ENCODE results near the gene SLC35F3. TPM values are rescaled to one million over a fixed set of nuclear protein-coding genes. Genes with fewer than 3 reads are reported as not detected.

Gene SLC35F3
- total RNA-seq, 6 experiments from 2014 or later: 0.26 to 0.58 (median 0.46) TPM

- TF ChIP-seq CTCF (IDR thresholded peaks at IDR 0.05): no peak
- H3K9me3 Mint-ChIP-seq: peaks cover 19% of the 10 kb centered on the region; the same call in 1 of the 2 replicates
- no peaks in the 10 kb centered on the region for H3K4me1 Mint-ChIP-seq (ENCODE audit: low read depth)
- no peaks in the 10 kb centered on the region for H3K36me3 Mint-ChIP-seq (ENCODE audit: low read depth)
- no peak overlapping the region for H3K27ac Mint-ChIP-seq
- no peak overlapping the region for H3K4me3 Mint-ChIP-seq
- no peak for DNase-seq
- H3K27me3 Mint-ChIP-seq (ENCODE audit: insufficient read depth): peaks cover 1% of the 10 kb centered on the region
These were observed 295.1 kb downstream of the SLC35F3 start for GRCh38 chr1:234199476-234200127.

DNA sequence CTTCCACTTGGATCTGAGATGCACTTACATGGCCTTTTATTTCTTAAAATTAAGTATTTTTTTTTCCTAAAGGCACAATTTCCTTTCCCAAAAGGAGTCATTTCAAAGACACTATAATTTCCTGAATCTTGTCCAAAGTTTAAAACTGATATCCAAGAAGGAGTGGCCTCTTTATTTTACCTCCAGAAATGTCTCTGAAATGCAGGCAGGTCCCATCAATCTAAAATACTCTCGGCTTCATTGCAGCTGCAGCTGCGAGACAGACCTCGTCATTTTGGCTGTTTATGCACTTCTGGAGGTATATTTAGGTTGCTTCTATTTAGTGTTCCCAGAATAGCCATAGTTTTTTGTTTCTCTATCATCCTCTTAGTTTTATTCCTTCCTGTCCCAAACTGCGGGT lies 296.1 kb downstream of the SLC35F3 start:
- no peak overlapping the region for H3K27ac Mint-ChIP-seq
- H3K4me3 Mint-ChIP-seq: no peak overlapping the region
- no peak for DNase-seq
- H3K36me3 Mint-ChIP-seq (ENCODE audit: low read depth): no peaks in the 10 kb centered on the region
- H3K4me1 Mint-ChIP-seq (ENCODE audit: low read depth): no peaks in the 10 kb centered on the region
- H3K9me3 Mint-ChIP-seq: peaks cover 15% of the 10 kb centered on the region; the same call in 1 of the 2 replicates
- H3K27me3 Mint-ChIP-seq (ENCODE audit: insufficient read depth): no peaks in the 10 kb centered on the region; the same call in 1 of the 2 replicates
- no peak for TF ChIP-seq CTCF (IDR thresholded peaks at IDR 0.05)

- DNase-seq: no peak
- H3K4me3 Mint-ChIP-seq: no peak overlapping the region
- 0 out of 2 replicates have a peak, but pooled peaks cover 5% of the 10 kb centered on the region for H3K36me3 Mint-ChIP-seq (ENCODE audit: low read depth)
- peaks cover 1% of the 10 kb centered on the region for H3K27me3 Mint-ChIP-seq (ENCODE audit: insufficient read depth)
- peaks cover 1% of the 10 kb centered on the region; the same call in 1 of the 2 replicates for H3K4me1 Mint-ChIP-seq (ENCODE audit: low read depth)
- H3K9me3 Mint-ChIP-seq: peaks cover 18% of the 10 kb centered on the region; the same call in 1 of the 2 replicates
- TF ChIP-seq CTCF (IDR thresholded peaks at IDR 0.05): no peak
- H3K27ac Mint-ChIP-seq: no peak overlapping the region
These were observed 297.1 kb downstream of the SLC35F3 start for GRCh38 chr1:234201600-234201999.

DNA sequence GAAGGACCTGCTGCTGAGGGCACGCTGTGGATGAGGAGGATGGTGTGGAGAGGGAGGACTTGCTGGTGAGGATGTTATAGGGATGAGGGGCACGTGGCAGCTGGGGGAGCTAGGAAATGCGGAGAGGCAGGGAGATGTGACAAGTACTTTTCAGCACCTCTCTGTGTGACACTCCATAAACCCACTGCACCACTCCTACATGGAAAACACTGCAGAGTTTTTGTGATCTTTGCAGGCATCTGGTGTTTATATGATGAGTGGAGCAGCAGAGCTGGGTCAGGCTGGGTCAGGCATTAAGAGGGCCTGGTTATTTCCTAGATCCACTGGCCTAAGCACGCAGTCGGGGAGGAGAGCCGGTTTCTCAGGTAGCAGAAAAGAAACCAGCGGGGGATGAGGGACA lies 301.5 kb downstream of the SLC35F3 start:
- peaks cover 8% of the 10 kb centered on the region; the same call in 1 of the 2 replicates for H3K4me1 Mint-ChIP-seq (ENCODE audit: low read depth)
- no peak for TF ChIP-seq CTCF (IDR thresholded peaks at IDR 0.05)
- peaks cover 3% of the 10 kb centered on the region for H3K27me3 Mint-ChIP-seq (ENCODE audit: insufficient read depth)
- peaks cover 10% of the 10 kb centered on the region; the same call in 1 of the 2 replicates for H3K36me3 Mint-ChIP-seq (ENCODE audit: low read depth)
- H3K4me3 Mint-ChIP-seq: no peak overlapping the region
- DNase-seq: no peak
- no peak overlapping the region for H3K27ac Mint-ChIP-seq
- peaks cover 16% of the 10 kb centered on the region; the same call in 1 of the 2 replicates for H3K9me3 Mint-ChIP-seq

DNA sequence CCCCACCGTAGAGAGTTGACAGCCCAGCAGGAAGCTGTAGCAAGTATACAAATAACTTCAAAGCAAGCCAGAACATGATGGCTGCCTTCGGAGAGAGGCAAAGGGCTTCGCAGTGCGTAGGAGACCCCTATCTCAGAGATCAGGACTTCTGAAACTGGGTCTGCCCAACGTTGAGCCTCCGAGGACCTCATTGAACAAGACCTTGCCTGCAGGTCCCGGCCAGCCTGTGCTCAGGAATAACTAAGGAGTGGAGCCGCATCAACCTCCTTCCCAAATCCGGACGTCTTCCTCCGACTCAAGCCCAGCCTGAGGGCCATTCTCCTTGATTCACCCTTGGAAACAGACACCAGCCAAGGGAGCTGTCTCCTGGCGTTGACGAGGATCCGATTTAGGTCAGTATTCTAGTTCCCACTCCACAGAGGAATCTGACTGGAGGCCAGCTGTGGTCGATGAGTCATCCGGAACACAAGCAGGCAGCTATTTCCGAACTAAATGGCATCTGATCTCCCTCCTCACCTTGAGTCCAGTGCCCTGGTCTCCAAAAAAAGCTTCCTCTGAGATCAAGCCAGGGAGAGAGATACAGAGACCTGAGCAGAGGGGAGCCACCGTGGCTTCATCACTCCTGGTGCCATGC lies 302.3 kb downstream of the SLC35F3 start:
- TF ChIP-seq CTCF (IDR thresholded peaks at IDR 0.05): no peak
- no peak overlapping the region for H3K4me3 Mint-ChIP-seq
- DNase-seq: peak; percentile 38
- peaks cover 3% of the 10 kb centered on the region for H3K27me3 Mint-ChIP-seq (ENCODE audit: insufficient read depth)
- H3K36me3 Mint-ChIP-seq (ENCODE audit: low read depth): peaks cover 10% of the 10 kb centered on the region; the same call in 1 of the 2 replicates
- no peak overlapping the region for H3K27ac Mint-ChIP-seq
- peaks cover 8% of the 10 kb centered on the region; the same call in 1 of the 2 replicates for H3K4me1 Mint-ChIP-seq (ENCODE audit: low read depth)
- H3K9me3 Mint-ChIP-seq: peaks cover 16% of the 10 kb centered on the region
